ENCODE results near the gene PLPPR1.

PLPPR1 gene

DNA sequence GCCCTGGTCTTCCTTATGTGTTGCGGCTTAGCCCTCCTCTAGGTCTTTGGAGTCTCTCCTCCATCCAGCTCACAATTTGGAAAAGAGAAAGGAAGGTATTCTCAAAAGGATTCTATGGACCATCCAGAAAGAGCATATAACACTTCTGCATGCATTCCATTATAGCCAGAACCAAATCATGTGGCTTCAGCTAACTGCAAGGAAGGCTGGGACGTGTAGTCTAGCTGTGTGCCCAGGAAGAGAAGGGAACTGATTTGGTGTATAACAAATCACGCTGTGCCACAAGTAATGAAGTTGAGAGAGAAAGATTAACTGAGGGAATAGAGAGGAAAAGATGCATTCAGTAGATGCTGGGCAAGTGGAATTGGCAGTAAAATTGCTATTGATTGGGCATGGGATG, 43.7 kb downstream of the PLPPR1 start:
- H3K9me3 Mint-ChIP-seq, result no peaks in the 10 kb centered on the region
- no peak for ATAC-seq
- H3K4me1 Mint-ChIP-seq, result no peaks in the 10 kb centered on the region
- DNase-seq, result no peak
- H3K36me3 Mint-ChIP-seq (ENCODE audit: low read depth), result no peaks in the 10 kb centered on the region
- no peak overlapping the region for H3K27ac Mint-ChIP-seq
- H3K4me3 Mint-ChIP-seq, result no peak overlapping the region
- no peaks in the 10 kb centered on the region for H3K27me3 Mint-ChIP-seq

DNA sequence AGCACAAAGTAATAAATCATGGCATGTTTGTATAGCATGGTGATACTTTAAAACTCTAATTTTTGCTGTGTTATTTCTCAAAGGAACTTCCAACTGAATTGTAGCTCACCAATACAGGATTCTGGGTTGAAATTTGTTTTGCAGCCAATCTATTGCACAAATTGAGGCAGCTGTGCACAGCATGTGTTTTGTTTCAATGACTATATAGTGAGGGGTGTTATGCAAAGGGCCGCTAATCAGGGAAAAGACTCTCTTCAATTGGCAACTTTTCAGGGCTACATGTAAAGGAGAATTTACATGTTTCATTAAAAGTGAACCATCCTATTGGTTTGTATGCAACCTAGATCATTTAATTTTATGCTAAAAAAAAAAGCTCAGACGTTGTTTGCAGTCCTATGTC, 44.6 kb downstream of the PLPPR1 start:
- ATAC-seq (no peak), DNase-seq (no peak)
- H3K4me1 Mint-ChIP-seq, result no peaks in the 10 kb centered on the region
- H3K36me3 Mint-ChIP-seq (ENCODE audit: low read depth), result no peaks in the 10 kb centered on the region
- no peaks in the 10 kb centered on the region for H3K9me3 Mint-ChIP-seq
- no peak overlapping the region for H3K4me3 Mint-ChIP-seq
- H3K27me3 Mint-ChIP-seq, result no peaks in the 10 kb centered on the region
- H3K27ac Mint-ChIP-seq, result no peak overlapping the region

DNA sequence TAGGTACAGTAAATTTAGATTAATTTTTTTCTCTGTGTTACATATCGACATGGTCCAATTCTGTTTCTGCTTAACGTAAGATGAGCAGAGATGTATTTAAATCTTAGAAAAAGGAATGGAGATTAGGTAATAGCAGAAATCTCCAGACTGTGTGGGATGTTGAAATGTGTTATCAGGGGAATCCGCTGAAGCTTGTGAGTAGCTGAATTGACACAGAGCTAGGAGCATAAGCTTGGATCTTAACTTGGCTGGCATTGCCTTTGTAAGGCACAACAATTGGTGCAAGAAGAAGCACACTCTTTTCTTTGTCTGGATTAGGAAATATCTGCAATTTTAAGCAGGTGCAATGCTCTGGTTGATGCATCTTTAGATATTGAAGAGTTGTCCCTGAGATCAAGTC, 53.1 kb downstream of the PLPPR1 start:
- H3K36me3 Mint-ChIP-seq (ENCODE audit: low read depth), result no peaks in the 10 kb centered on the region
- no peaks in the 10 kb centered on the region for H3K4me1 Mint-ChIP-seq
- H3K27me3 Mint-ChIP-seq, result no peaks in the 10 kb centered on the region

DNA sequence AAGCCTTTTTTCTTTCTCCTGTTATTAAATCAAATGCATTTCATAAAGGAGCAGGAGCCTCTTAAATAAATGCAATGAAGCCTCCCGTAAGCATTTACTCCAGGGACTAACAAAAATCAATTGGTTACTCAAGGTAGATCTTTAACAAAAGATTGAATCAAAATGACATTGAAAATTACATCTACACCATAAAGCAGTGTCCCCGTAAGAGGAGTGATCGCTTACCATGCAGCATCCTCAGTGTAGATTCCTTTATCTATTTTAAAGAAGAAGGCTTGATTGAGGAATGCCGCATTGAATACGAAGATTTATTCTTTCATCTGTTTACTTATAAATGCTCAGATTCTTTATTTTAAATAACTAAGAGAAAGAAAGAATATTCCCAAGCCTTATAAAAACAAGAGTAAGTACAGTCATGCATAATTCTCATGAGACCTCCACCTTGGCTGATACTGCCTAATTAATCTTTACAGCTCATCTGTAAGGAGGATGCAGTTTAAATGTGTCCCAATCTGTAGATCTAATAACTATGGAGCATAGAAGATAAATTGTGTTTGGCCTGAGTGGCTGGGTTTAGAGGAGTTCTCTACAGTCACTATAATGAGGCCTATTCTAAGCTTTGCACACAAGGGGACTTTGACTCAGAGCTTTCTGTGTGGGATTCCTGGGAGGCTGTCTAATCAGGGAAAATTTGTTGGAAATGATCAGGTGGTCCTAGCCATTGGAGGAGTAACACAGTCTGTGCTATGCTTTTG, 55.1 kb downstream of the PLPPR1 start:
- Mint-ChIP-seq H3K27me3 (no peaks in the 10 kb centered on the region), H3K9me3 (no peaks in the 10 kb centered on the region), H3K27ac (no peak overlapping the region), H3K4me1 (no peaks in the 10 kb centered on the region), H3K36me3 (ENCODE audit: low read depth) (no peaks in the 10 kb centered on the region), H3K4me3 (no peak overlapping the region)
- no peak for DNase-seq
- no peak for ATAC-seq

More for the DNA sequence above, 53.1 kb downstream of the PLPPR1 start:
- H3K9me3 Mint-ChIP-seq, result no peaks in the 10 kb centered on the region
- ATAC-seq (no peak), DNase-seq (no peak)
- no peak overlapping the region for H3K4me3 Mint-ChIP-seq
- H3K27ac Mint-ChIP-seq, result no peak overlapping the region

DNA sequence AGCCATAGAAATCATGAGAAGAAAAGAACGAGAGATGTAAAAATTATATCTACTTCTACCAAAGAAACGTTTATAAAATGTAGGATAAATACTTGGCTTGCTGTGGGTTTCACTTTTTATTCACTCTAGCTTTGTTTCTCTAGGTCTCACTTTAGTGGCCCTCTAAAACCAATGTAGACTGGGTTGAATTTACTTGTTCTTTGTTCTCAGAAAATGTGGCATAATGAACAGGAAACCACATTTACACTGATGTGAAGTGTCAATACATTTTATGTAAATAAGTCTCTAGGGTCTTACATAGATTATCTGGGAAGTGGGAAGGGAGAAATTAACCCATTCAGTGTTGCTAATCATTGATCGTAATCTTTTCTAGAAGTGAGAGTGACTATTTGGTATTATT, 58.9 kb downstream of the PLPPR1 start:
- Mint-ChIP-seq H3K27ac (no peak overlapping the region), H3K36me3 (ENCODE audit: low read depth) (no peaks in the 10 kb centered on the region), H3K9me3 (no peaks in the 10 kb centered on the region), H3K4me3 (no peak overlapping the region), H3K27me3 (no peaks in the 10 kb centered on the region), H3K4me1 (no peaks in the 10 kb centered on the region)
- no peak for ATAC-seq
- no peak for DNase-seq

DNA sequence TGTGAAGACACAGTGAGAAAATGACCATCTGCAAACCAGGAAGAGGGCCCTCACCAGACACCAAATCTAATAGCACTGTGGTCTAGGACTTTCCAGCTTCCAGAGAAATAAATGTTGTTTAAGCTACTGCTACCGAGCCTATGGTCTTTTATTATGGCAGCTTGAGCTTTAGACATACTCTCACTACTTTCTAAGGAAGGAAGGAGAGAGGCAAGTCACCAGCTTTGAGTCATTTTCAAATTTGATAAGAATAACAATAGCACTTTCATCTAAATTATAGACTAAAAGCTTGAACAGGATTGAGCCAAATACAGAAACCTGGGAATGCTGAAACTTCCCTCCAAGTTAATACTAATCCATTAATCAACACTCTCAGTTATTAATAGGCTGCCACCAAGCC, 64.4 kb downstream of the PLPPR1 start:
- Mint-ChIP-seq H3K27me3 (peaks cover 3% of the 10 kb centered on the region), H3K9me3 (peaks cover 6% of the 10 kb centered on the region), H3K36me3 (ENCODE audit: low read depth) (no peaks in the 10 kb centered on the region), H3K4me1 (no peaks in the 10 kb centered on the region), H3K4me3 (no peak overlapping the region), H3K27ac (no peak overlapping the region)
- ATAC-seq, result no peak
- no peak for DNase-seq

DNA sequence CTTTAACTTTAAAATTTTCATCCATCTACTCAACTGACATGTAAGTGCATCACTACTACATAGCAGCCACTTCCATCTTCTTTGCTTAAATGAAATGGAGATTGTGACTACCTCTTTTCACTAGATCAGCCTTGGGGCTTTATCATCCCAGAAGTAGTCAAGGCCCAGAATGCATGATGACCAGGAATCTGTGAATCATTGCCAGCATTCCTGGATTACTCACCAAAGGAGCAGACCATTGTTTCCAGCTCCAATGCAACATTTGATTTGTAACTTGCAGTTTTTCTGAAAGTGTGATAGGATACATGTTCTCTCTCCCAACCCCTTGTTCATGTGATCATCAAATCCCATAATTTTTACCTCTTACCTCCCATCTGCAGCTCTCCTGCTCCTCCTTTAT, 65.1 kb downstream of the PLPPR1 start:
- ATAC-seq (no peak), DNase-seq (no peak)
- Mint-ChIP-seq H3K9me3 (peaks cover 6% of the 10 kb centered on the region), H3K36me3 (ENCODE audit: low read depth) (no peaks in the 10 kb centered on the region), H3K27ac (no peak overlapping the region), H3K27me3 (peaks cover 3% of the 10 kb centered on the region), H3K4me3 (no peak overlapping the region), H3K4me1 (no peaks in the 10 kb centered on the region)

DNA sequence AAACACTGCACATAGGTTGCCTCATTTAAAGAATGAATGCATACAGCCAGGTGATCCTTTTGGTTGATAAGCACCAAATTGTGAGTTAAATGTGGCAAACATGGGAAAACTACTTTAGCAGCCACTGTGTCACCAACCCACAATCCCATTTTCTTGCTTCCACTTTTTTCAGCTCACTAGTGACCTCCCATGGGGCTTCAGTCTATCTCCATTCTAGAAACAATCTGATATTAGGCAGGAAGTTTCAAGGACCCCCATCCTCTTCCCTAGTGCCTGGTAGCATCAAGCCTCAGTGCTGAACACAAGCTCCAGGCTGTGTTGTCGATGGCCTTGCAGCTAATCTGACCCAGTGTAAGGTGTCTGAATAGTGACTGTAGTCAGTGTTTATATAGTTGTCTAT, 66.2 kb downstream of the PLPPR1 start:
- DNase-seq (no peak), ATAC-seq (no peak)
- Mint-ChIP-seq H3K27me3 (peaks cover 3% of the 10 kb centered on the region), H3K9me3 (peaks cover 6% of the 10 kb centered on the region), H3K4me1 (no peaks in the 10 kb centered on the region), H3K36me3 (ENCODE audit: low read depth) (no peaks in the 10 kb centered on the region), H3K4me3 (no peak overlapping the region), H3K27ac (no peak overlapping the region)

DNA sequence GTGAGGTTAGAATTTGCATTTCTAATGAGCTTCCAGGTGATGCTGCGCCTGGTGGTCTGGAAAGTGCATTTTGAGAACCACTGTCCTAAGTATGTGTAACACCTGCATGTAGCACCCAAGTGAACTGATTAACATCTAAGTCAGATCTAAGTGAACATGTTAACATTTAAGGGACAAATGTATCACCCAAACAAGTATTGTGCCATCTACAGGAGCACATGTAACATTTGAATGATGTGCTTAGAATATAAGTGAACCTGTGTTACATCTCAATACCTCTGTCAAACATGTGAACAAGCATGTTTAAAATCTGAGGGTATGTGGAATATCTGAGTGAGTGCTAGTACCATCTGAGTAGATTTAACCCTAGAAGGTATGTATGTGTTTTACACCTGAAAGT, 68.7 kb downstream of the PLPPR1 start:
- no peaks in the 10 kb centered on the region for H3K4me1 Mint-ChIP-seq
- peaks cover 3% of the 10 kb centered on the region for H3K27me3 Mint-ChIP-seq
- DNase-seq, result no peak
- no peak overlapping the region for H3K27ac Mint-ChIP-seq
- no peaks in the 10 kb centered on the region for H3K36me3 Mint-ChIP-seq (ENCODE audit: low read depth)
- peaks cover 6% of the 10 kb centered on the region for H3K9me3 Mint-ChIP-seq
- ATAC-seq, result no peak
- H3K4me3 Mint-ChIP-seq, result no peak overlapping the region

DNA sequence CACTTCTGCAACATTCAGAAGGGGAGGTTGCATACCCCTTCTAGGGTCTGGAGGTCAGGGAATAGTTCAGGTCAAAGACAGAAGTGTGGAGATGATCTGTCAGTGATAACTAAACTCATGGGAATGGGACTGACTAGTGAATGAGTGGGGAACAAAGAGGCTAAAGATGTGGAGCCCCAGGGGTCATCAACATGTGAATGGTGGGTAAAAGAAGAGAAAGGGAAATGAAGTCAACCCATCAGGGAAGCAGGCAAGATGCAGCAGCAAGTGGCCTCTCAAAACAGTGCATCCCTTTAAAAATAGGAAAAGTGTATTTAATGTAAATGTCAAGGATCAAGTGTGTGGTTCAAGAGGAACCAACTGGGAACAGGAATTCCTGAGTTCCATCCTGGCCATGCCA, 69.9 kb downstream of the PLPPR1 start:
- no peaks in the 10 kb centered on the region for H3K36me3 Mint-ChIP-seq (ENCODE audit: low read depth)
- no peak overlapping the region for H3K4me3 Mint-ChIP-seq
- H3K9me3 Mint-ChIP-seq, result peaks cover 6% of the 10 kb centered on the region

DNA sequence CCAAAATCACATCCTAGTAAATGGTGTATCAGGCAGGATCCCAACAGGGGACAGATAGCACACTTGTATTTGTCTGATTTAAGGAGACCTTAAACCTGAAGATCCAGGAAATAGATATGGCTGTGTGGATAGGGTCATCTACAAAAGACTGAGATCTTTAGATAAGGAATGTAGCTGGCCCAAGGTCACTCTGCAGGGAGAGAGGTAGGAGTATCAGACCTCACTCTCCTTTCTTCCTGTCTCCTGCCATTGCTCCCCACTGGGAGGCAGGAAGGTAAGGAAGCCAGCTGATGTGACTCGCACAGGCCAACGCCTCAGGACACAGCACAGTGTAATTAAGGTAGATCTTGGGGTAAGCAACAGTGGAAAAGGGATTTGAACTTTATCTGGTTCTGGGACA, 85.8 kb downstream of the PLPPR1 start:
- no peak overlapping the region for H3K27ac Mint-ChIP-seq
- peaks cover 2% of the 10 kb centered on the region for H3K9me3 Mint-ChIP-seq
- H3K27me3 Mint-ChIP-seq, result peaks cover 2% of the 10 kb centered on the region
- no peak for DNase-seq
- H3K36me3 Mint-ChIP-seq (ENCODE audit: low read depth), result no peaks in the 10 kb centered on the region
- no peak overlapping the region for H3K4me3 Mint-ChIP-seq
- no peaks in the 10 kb centered on the region for H3K4me1 Mint-ChIP-seq
- no peak for ATAC-seq

More for the DNA sequence above, 69.9 kb downstream of the PLPPR1 start:
- Mint-ChIP-seq H3K4me1 (no peaks in the 10 kb centered on the region), H3K27me3 (peaks cover 3% of the 10 kb centered on the region), H3K27ac (no peak overlapping the region)
- no peak for DNase-seq
- ATAC-seq, result no peak

DNA sequence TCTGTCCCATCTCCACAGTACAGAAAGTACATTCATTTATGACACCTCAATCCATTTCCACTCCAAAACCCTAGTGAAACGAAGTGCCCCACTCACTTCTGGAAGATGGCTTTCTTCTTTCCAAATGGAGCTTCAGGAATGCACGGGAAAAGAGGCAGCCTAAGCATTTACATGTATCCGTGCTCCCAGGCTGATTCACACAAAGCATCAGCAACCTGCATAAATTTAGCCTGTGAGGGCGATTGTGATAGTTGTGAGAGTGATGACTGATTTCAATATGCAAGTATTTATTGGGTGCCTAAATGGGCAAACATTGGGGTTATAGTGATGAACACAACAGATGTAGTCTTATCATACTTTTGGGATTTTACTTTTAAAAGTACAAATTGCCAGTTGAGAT, 86.6 kb downstream of the PLPPR1 start:
- H3K4me1 Mint-ChIP-seq, result no peaks in the 10 kb centered on the region
- H3K36me3 Mint-ChIP-seq (ENCODE audit: low read depth), result no peaks in the 10 kb centered on the region
- DNase-seq (no peak), ATAC-seq (no peak)
- H3K4me3 Mint-ChIP-seq, result no peak overlapping the region
- H3K27ac Mint-ChIP-seq, result no peak overlapping the region
- no peaks in the 10 kb centered on the region for H3K9me3 Mint-ChIP-seq
- peaks cover 2% of the 10 kb centered on the region for H3K27me3 Mint-ChIP-seq

DNA sequence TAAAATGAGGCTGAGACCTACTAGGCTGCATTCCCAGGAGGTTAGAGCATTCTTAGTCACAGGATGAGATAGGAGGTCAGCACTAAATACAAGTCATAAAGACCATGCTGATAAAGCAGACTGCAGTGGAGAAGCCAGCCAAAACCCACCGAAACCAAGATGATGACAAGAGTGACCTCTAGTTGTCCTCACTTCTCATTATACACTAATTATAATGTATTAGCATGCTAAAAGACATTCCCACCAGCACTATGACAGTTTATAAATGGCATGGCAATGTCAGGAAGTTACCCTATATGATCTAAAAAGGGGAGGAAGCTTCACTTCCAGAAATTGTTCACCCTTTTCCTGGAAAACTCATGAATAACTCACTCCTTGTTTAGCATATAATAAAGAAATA, 88.6 kb downstream of the PLPPR1 start:
- Mint-ChIP-seq H3K36me3 (ENCODE audit: low read depth) (no peaks in the 10 kb centered on the region), H3K9me3 (no peaks in the 10 kb centered on the region), H3K4me1 (no peaks in the 10 kb centered on the region), H3K4me3 (no peak overlapping the region), H3K27ac (no peak overlapping the region), H3K27me3 (peaks cover 2% of the 10 kb centered on the region)
- ATAC-seq, result no peak
- no peak for DNase-seq

DNA sequence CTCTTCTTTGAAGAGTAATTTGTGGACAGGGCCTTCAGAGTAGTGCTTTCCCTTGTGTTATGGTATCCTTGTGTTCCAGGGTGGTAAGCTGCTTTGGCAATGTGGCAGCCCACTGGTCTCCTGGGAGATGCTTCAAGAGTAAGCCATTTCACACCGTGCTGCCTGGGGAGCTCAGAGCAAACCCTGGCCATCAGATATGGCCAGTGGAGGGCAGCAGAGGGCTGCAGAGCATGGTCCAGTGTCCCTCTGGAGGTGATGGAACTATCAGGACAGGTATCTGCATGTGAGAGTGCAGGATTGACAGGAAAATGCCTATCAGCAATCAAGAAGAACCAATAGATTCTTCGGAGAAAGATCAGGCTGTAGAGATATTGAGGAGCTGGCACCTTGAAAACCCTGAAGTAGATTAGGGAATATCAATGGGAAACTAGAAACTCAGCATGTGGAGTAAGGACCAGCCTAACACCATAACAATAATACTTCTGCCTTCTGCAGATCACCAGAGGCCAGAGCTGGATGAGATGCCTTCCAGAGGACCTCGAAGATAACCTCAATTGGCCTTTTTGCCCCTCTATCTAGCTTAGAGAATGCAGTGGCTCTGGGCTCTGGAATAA, 90.8 kb downstream of the PLPPR1 start:
- DNase-seq (peak; percentile 29), ATAC-seq (peak; percentile 65)
- Mint-ChIP-seq H3K4me1 (no peaks in the 10 kb centered on the region), H3K9me3 (peaks cover 5% of the 10 kb centered on the region), H3K4me3 (no peak overlapping the region), H3K27me3 (peaks cover 2% of the 10 kb centered on the region), H3K27ac (no peak overlapping the region), H3K36me3 (ENCODE audit: low read depth) (no peaks in the 10 kb centered on the region)

DNA sequence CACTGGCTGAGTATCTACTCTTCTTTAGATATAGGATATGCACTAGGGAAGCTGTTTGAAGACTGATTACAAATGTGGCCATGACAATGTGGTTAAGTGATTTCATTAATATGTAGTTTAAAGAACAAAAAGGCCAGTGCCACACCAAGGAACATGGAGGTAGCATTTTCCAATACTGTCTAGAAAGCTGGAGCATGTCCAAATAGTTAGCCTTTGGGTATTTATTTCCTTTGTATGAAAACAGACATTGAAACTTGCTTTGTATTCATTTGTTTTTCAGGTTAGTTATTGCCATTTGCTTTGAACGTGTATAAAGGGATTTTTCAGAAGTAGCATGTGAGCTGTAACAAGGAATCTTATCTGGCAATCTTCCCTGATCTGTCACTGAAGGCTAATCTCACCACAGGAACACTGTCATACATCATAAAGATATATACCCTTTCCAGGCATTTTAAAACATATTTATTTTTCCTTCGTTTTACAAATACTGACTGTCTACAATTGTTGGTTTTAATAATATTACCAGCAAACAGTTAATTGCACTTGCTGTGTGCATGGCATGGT, 93.4 kb downstream of the PLPPR1 start:
- H3K4me1 Mint-ChIP-seq, result no peaks in the 10 kb centered on the region
- no peaks in the 10 kb centered on the region for H3K27me3 Mint-ChIP-seq
- peaks cover 5% of the 10 kb centered on the region for H3K9me3 Mint-ChIP-seq
- H3K36me3 Mint-ChIP-seq (ENCODE audit: low read depth), result no peaks in the 10 kb centered on the region
- H3K27ac Mint-ChIP-seq, result no peak overlapping the region
- DNase-seq (no peak), ATAC-seq (no peak)
- no peak overlapping the region for H3K4me3 Mint-ChIP-seq

All from activated naive CD8-positive, alpha-beta T cell treated with anti-CD3 and anti-CD28 coated beads, Interleukin-2, amount 50 U/mL, for 24 hours (primary cell).